ENCODE results near the gene DZIP1.
A peak's percentile ranks its signal among the peaks of the same experiment; 100 is the strongest.
"Not testable (repeated sequence)": the region's sequence is repeated elsewhere in the genome, so short reads cannot be mapped to it uniquely, and the experiment has no call there.

The DZIP1 gene, protein sequence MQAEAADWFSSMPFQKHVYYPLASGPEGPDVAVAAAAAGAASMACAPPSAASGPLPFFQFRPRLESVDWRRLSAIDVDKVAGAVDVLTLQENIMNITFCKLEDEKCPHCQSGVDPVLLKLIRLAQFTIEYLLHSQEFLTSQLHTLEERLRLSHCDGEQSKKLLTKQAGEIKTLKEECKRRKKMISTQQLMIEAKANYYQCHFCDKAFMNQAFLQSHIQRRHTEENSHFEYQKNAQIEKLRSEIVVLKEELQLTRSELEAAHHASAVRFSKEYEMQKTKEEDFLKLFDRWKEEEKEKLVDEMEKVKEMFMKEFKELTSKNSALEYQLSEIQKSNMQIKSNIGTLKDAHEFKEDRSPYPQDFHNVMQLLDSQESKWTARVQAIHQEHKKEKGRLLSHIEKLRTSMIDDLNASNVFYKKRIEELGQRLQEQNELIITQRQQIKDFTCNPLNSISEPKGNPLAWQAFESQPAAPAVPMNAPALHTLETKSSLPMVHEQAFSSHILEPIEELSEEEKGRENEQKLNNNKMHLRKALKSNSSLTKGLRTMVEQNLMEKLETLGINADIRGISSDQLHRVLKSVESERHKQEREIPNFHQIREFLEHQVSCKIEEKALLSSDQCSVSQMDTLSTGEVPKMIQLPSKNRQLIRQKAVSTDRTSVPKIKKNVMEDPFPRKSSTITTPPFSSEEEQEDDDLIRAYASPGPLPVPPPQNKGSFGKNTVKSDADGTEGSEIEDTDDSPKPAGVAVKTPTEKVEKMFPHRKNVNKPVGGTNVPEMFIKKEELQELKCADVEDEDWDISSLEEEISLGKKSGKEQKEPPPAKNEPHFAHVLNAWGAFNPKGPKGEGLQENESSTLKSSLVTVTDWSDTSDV

GRCh38 chr13:95644601-95645052 lies at the start of gene DZIP1:
Gene DZIP1 (minus strand): TSS chr13:95644706. CDS start chr13:95642029, 2,677 bp downstream.
- DNase-seq = peak in 1 of 2 experiments; percentile 20

- not testable (repeated sequence) for DNase-seq
Observed at GRCh38 chr13:95690986-95691385, 46.5 kb upstream of the DZIP1 start.

GRCh38 chr13:95689582-95689926 lies 45.0 kb upstream of the DZIP1 start:
- DNase-seq = no peak

DNA sequence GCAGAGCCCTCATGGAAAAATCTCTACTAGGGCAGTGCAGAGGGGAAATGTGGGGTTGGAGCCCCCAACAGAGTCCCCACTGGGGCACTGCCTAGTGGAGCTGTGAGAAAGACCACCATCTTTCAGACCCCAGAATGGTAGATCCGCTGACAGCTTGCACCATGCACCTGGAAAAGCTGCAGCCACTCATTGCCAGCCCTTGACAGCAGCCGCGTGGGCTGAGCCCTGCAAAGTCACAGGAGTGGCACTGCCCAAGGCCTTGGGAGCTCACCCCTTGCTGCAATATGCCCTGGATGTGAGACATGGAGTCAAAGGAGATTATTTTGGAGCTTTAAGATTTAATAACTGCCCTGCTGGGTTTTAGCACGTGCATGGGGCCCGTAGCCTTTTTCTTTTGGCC lies 40.5 kb upstream of the DZIP1 start:
- DNase-seq = not testable (repeated sequence)

DNA sequence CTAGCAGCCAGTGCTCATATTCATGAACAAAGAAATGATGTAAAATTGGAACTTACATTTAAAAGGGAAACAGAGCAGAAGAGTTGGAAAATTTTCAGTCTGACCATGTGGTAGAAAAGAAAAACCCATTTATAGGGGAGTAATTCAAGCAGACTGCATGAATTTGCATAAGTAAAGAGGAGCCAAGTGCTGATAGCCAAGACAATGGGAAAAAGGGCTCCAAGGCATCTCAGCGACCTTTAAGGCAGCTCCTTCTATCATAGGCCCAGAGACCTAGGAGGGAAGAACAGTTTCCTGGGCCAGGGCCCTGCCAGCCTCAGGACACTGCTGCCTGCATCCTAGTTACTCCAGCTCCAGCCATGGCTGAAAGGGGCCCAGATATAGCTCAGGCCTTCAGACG lies 39.9 kb upstream of the DZIP1 start:
- no peak for DNase-seq

GRCh38 chr13:95679722-95680121 lies 35.2 kb upstream of the DZIP1 start:
- no peak for DNase-seq

GRCh38 chr13:95678967-95679366 lies 34.5 kb upstream of the DZIP1 start:
- DNase-seq = no peak

DNA sequence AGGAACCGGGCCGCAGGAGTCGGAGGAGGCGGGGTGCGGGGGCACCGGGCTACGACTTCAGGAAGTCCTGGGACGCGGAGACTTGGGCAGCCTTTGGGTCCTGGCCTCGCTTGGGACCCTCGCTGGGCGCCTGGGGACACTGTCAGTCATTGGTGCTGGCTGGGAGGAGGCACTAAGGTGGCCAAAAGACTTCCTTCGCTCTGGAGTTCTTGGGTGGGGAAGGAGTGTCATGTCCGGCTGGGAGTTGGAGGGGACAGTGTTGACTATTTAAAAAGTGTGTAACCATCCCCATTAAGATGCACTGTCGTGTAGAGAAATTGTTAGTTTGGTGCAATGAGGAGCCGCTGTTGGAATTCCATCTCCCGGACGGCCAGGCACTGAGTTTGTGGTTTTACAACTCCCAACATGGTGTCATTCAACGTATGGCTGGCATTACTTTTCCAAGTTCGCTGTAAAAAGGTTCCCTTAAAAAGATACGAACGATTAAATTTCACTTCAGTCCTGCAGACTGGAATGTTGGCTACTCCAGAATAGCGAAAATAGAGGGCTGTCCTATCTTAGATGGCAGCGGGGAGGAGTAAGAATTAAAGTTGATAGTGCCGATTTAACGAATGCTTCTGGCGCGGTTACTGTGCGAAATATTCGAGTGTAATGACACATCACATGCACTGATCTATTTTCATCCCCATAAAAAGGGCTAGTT lies 33.2 kb upstream of the DZIP1 start:
- no peak for DNase-seq

GRCh38 chr13:95676762-95677563 lies 32.5 kb upstream of the DZIP1 start, which contains the start of gene DNAJC3:
Gene DNAJC3 (plus strand): TSS chr13:95677139. CDS start chr13:95677256, 117 bp downstream.
- peak; percentile 78 to 92 for DNase-seq

DNA sequence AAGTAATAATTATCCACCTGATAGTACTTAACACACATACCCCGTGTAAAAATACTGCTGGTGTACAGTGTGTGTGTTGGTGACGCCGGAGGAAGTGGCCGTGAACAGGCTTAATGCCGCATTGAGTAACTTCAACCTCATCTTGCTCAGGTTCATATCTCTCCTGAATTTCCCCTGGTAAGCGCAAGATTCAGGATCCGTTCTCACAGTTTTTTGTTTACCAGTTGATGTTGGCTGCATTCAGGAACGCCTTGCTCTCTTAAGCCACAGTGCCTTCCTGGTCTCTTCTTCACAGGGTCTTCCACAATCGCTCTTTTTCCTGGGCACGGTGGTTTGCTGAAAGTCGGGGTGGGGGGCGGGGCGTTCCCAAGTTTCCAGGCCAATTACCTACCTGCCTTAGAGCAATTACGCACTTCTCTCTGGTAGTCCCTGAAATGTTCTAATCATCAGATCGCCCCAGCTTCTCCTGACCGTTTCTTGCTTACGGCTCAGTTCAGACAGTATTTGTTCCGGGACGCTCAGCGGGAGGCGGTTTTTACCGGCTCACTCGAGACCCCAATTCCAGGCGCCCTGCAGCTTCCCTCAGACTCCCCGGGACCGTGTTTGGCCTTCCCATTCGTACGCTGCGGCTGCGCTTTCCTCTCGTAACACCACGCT lies 31.7 kb upstream of the DZIP1 start:
- no peak for DNase-seq

DNA sequence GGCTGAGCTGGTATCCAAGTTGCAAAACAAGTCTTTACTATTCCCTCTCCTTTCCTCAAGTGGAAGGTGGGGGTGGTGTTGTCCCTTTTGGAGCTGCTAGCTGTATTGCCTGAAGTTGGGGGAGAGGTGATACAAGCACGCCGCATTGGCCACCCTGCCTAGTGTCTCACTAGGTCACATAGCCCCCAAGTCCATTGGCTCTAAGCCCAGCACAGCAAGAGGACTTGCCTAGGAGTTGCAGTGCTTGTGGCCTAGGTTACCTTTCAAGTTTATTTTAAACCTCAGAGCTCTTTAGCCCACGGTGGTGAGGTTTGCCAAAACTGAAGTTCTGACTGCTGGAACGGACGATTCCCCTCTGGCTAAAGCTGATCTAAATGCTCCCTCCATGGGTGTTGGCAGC lies 27.1 kb upstream of the DZIP1 start:
- DNase-seq = no peak

DNA sequence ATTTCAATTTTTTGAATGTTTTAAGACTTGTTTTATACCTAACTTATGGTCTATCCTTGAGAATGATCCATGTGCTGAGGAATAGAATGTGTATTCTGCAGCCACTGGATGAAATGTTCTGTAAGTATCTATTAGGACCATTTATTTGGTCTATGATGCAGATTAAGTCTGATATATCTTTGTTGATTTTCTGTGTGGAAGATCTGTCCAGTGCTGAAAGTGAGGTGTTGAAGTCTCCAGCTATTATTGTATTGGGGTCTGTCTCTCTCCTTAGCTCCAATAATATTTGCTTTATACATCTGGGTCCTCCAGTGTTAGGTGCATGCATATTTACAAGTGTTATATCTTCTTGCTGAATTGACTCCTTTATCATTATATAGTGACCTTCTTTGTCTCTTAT lies 22.7 kb upstream of the DZIP1 start:
- DNase-seq = not testable (repeated sequence)

DNA sequence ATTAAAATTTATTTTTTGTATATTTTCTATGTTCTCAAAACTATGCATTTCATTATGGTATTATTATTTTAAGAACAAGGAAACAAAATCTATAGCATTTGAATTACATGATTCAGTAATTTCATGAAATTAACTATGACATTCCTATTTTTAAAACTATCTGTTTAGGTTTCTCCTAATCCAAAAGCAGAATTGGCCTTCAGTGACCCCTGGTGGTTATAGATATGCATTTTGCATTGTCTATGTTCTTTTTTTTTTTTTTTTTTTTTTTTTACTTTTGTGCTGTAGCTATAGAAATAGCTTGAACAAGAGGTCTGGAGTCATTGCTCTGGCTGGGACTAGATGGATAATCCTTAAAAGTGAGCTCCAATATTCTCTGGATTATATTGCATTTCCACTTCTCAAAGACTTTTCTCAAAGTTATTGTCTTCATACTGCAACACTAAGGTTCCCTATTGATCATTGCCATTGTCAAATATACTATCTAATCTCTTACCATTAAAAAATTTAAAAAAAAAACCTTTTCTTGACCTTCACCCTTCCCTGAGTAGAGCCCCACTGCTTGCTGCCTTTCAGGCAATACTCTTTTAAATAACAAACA lies 16.6 kb upstream of the DZIP1 start:
- DNase-seq = no peak

- DNase-seq = no peak
Observed at GRCh38 chr13:95659500-95659899, 15.0 kb upstream of the DZIP1 start.

DNA sequence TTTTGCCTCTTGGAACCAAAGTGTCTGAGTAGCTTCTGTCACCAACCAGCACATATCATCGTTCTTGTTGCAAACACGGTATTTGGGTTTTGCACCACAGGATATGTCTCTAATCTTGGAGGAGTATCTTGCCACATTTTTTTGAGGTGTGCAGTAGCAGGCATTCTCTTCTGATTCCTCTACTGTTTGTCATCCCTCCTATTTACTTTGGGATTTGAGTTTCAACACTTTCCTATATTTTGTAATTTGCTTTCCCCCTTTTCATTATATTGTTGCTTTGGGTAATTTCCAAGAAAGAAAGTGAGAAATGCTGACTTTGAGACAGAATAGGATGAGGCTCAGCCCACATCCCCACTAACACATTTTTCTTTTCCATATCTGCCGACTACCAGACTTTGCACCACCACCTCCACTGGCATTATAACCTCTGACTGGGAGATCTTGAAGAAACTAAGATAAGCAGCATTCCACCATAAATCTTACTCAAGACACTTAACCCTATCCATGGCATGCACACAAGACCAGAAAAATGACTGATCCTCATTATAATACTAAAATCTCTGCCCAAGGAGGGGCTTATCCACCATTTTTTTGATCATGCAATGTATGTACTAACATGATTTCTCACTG lies 12.0 kb upstream of the DZIP1 start:
- no peak for DNase-seq

DNA sequence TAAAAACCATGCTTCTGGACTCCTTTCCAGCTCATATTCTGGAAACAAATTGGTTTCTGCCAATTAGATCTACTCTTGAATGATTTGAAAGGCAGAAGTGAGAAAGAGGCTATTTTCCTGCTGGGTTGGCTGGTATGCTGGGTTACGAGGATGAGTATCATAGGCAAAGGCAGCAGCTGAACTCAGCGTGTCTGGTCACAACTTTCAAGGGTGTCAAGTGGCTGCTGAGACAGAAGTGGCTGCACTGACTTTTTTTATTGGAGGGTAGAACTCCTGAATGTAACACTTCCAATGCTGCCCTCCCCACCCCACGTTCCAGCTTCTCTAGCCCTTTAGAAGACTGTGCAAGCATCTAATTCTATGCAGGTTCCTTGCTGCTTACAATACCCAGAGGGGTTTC lies 8.3 kb upstream of the DZIP1 start:
- DNase-seq = no peak

DNA sequence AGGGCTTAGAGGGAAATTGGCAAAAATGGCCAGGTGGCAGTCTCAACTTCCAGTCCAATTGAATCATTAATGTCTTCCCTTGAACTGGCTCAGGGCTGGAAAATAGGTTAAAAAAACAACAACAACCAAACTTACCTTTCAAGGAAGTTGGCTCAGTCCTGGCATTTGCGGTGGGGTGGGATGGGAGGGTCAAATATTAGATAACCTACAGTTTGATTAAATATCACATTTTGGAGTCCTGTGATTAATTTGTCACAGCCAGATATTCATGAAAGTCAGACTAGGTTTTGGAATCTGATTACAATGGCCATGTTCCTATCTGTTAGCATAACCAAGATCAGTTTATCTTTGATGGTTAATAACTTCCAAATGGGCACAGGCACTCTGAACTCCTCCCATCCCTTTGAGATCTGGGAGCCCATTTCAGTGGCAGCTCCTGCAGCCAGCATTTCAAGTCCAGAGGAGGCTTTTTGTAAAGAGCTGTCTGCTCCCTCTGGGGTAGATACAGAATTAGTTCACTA lies 7.8 kb upstream of the DZIP1 start:
- DNase-seq = no peak

DNA sequence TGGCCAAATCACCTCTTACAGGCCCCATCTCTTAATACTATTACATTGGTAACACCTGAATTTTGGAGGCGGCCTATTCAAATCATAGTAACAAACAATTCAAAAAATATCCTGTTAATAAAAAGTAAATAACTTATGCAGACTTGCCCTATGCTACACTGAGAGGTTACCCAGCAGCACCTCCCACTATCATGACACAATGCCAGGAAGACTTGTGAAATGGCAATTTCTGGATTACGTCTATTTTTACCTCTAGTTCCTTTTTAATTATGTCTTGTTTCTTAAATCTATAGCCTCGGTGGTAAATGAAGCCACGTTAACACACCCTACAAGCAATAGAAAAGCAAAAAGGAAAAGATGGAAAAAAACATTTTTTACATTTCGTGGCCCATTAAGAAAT lies 6.2 kb upstream of the DZIP1 start:
- DNase-seq = no peak

GRCh38 chr13:95647321-95647720 lies 2.8 kb upstream of the DZIP1 start:
- no peak for DNase-seq

DNA sequence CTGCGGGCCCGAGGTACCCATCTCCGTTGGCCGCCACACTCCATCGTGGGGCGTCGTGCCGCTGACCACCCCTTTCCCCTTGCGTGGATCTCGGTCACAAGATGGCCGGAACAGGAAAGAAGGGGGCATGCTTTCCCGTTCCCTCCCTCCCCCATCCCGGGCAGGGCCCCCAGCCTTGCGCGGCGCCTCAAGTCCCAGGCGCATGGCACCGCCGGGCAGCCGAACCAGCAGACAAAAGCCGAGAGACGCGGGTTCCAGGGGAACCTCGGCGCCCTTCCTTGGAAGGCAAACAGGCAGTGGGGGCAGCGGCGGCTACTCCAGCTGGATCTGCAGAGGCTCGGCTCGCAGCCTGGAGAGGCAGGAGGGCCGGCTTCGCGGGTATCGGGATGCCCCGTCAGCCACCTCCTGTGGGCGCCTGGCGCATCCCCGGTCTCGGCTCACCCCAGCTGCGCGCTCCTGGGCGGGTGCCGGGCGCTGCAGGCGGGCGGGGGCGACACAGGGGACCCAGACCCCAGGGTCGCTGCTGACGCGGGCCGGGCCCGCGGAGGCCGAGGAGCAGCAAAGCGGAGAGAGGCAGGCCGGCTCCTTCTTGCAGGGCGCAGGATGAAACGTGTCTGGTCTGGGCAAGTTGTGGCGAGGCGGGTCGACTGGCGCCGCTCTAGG lies 439 bp downstream of the DZIP1 start:
- no peak for DNase-seq
